GM19372 (cell line): ENCODE results near the gene HNF4A.

Experiments used
- ATAC-seq: cut with Tn5 transposase; IDR thresholded peaks from one replicate; pipeline ENCODE4 v1.9.1; 2021; ENCODE audit warnings: mild to moderate bottlenecking, low read depth, moderate library complexity; ENCODE audit not compliant: unreplicated experiment

The HNF4A gene

GRCh38 chr20:44419131-44419844, 63.8 kb downstream of the HNF4A start:
- no peak for ATAC-seq

GRCh38 chr20:44420497-44420896, 65.0 kb downstream of the HNF4A start:
- ATAC-seq, result no peak

- no peak for ATAC-seq
These were observed 66.6 kb downstream of the HNF4A start for GRCh38 chr20:44422083-44422482.

GRCh38 chr20:44423480-44423879, 68.0 kb downstream of the HNF4A start:
- no peak for ATAC-seq

- no peak for ATAC-seq
These were observed 68.6 kb downstream of the HNF4A start for GRCh38 chr20:44424039-44424495.

- ATAC-seq, result no peak
These were observed 70.4 kb downstream of the HNF4A start for GRCh38 chr20:44425923-44426322.

GRCh38 chr20:44426879-44427790, 71.6 kb downstream of the HNF4A start:
- ATAC-seq, result no peak

- ATAC-seq, result no peak
These were observed 72.3 kb downstream of the HNF4A start for GRCh38 chr20:44427804-44428173.

- no peak for ATAC-seq
These were observed 72.9 kb downstream of the HNF4A start for GRCh38 chr20:44428174-44429016.

- ATAC-seq, result no peak
These were observed 73.5 kb downstream of the HNF4A start for GRCh38 chr20:44429017-44429339.

- ATAC-seq, result no peak
These were observed 74.1 kb downstream of the HNF4A start for GRCh38 chr20:44429419-44430269.

- no peak for ATAC-seq
These were observed 75.0 kb downstream of the HNF4A start for GRCh38 chr20:44430270-44431065.

GRCh38 chr20:44431118-44431501, 75.6 kb downstream of the HNF4A start:
- ATAC-seq, result no peak

GRCh38 chr20:44431502-44432234, 76.2 kb downstream of the HNF4A start:
- ATAC-seq, result no peak

GRCh38 chr20:44432618-44433577, 77.4 kb downstream of the HNF4A start:
- ATAC-seq, result no peak

GRCh38 chr20:44433751-44434538, 78.4 kb downstream of the HNF4A start:
- ATAC-seq, result no peak
